Right lobe of liver (tissue), 4 donors: ENCODE measurements around the gene DUOX2.

Source experiments
- CTCF ChIP-seq, 4 donors: fragments of 200-600 bp in 3 of 4; fragments of 450-650 bp in 1 of 4; IDR thresholded peaks; one replicate each; pipeline versions ENCODE4 v1.5.1 to v1.8.0; 2016 to 2022; ENCODE audit warnings: antibody characterized with exemption in 4 of 4, mild to moderate bottlenecking in 2 of 4
- POLR2A ChIP-seq: fragments of 450-650 bp; IDR thresholded peaks from one replicate; pipeline ENCODE4 v1.6.1; 2017; ENCODE audit warnings: antibody characterized with exemption, mild to moderate bottlenecking
- donor health status: DM: no; HTN: no; CAD: no.
- donor health status: DM: no; HTN: no; CAD: no.
- donor health status: DM: no; HTN: yes; CAD: no.

GRCh38 chr15:45106002-45106790 is 7.8 kb downstream of the DUOX2 start:
- TF ChIP-seq CTCF (IDR thresholded peaks at IDR 0.05) = no peak
- TF ChIP-seq POLR2A = no peak
